Naive thymus-derived CD8-positive, alpha-beta T cell (primary cell): Measurements from ENCODE around the gene CTPS2. TPM values are rescaled to one million over a fixed set of nuclear protein-coding genes. Genes with fewer than 3 reads are reported as not detected.
"Not testable (repeated sequence)": the region's sequence is repeated elsewhere in the genome, so short reads cannot be mapped to it uniquely, and the experiment has no call there.

Experiments used
- ATAC-seq, 2 donors: fragments of 150-1000 bp; cut with Tn5 transposase in 1 of 2; sonication (Bioruptor Pico), chemical (Tn5 transposase) in 1 of 2; 1 replicate in 1 of 2; 2 replicates in 1 of 2; pipeline ENCODE4 v1.10.0; 2021; ENCODE audit warnings: mild to moderate bottlenecking in 2 of 2, moderate library complexity in 2 of 2
- POLR2A ChIA-PET: fragments of 350-600 bp; sonication (Branson Sonifier 250); formaldehyde crosslinking; loops from one replicate; lab custom pipeline; 2021; ENCODE audit warnings: antibody characterized with exemption; lab: Charles Lee
- DNase-seq, 10 donors: peaks; one replicate each; pipeline versions ENCODE4 v3.0.0 to v3.0.0-alpha.2; 2020 to 2022
- H3K27ac Mint-ChIP-seq, 10 donors: one replicate each; pipeline ENCODE4 v1.8.0; 2020 to 2022; ENCODE audit warnings: mild to moderate bottlenecking in 10 of 10, mixed read lengths in 10 of 10, moderate library complexity in 4 of 10, inconsistent platforms in 1 of 10
- H3K27me3 Mint-ChIP-seq, 5 donors: one replicate each; pipeline ENCODE4 v1.8.0; 2021 to 2022; ENCODE audit warnings: mixed read lengths in 5 of 5
- H3K36me3 Mint-ChIP-seq, 3 donors: one replicate each; pipeline ENCODE4 v1.8.0; 2020 to 2022; ENCODE audit warnings: mixed read lengths in 3 of 3, mild to moderate bottlenecking in 2 of 3, inconsistent platforms in 1 of 3
- H3K4me1 Mint-ChIP-seq, 4 donors: one replicate each; pipeline ENCODE4 v1.8.0; 2021 to 2022; ENCODE audit warnings: mixed read lengths in 4 of 4
- H3K4me3 Mint-ChIP-seq, 10 donors: one replicate each; pipeline ENCODE4 v1.8.0; 2020 to 2022; ENCODE audit warnings: mild to moderate bottlenecking in 10 of 10, mixed read lengths in 10 of 10, moderate library complexity in 6 of 10, inconsistent platforms in 1 of 10
- H3K9me3 Mint-ChIP-seq, 9 donors: one replicate each; pipeline ENCODE4 v1.8.0; 2020 to 2022; ENCODE audit warnings: mixed read lengths in 9 of 9, mild to moderate bottlenecking in 3 of 9, inconsistent platforms in 1 of 9, moderate library complexity in 1 of 9
- polyA plus RNA-seq, 3 donors: library from polyadenylated mRNA; unstranded; fragments of 300-500 nt; fragmentation: Illumina TruSeq; gene quantifications; one replicate each; pipeline ENCODE4 v1.2.3, GENCODE V29; 2021
- total RNA-seq, 8 experiments: library from RNA in 2 of 8; stranded (reverse) in 2 of 8; gene quantifications; one replicate each; pipeline ENCODE4 v1.2.3 and lab custom pipeline; 2021 to 2026

Gene CTPS2
- total and polyA plus RNA-seq, 5 experiments from 2014 or later = 4.3 to 8.2 (median 5.0) TPM

DNA sequence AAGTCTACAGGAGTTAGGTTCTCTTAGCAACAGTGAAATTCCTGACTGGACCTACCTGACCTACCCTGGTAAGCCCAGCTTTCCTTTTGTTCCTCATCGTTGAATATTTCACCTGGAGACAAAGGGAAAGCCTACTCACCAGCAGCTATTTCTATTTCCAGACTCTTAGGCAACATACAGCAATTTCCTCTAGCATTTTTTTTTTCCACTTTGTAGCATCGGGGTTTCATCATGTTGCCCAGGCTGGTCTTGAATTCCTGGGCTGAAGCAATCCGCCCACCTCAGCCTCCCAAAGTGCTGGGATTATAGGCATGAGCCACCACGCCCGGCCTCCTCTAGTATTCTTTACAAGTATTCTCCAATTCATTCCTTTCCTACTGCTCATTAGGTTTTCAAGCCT, 69.3 kb downstream of the CTPS2 start:
- peaks cover 0 to 10% (median 3%) of the 10 kb centered on the region in 4 donors for H3K4me1 Mint-ChIP-seq
- POLR2A ChIA-PET = no interaction called here
- ATAC-seq = no peak
- no peak for DNase-seq
- no peaks in the 10 kb centered on the region for H3K27me3 Mint-ChIP-seq
- peaks cover 1 to 30% (median 4%) of the 10 kb centered on the region in 3 donors for H3K36me3 Mint-ChIP-seq
- H3K4me3 Mint-ChIP-seq = no peak overlapping the region
- no peaks in the 10 kb centered on the region for H3K9me3 Mint-ChIP-seq
- peak overlapping the region in 1 of 10 donors; percentile 47 for H3K27ac Mint-ChIP-seq

DNA sequence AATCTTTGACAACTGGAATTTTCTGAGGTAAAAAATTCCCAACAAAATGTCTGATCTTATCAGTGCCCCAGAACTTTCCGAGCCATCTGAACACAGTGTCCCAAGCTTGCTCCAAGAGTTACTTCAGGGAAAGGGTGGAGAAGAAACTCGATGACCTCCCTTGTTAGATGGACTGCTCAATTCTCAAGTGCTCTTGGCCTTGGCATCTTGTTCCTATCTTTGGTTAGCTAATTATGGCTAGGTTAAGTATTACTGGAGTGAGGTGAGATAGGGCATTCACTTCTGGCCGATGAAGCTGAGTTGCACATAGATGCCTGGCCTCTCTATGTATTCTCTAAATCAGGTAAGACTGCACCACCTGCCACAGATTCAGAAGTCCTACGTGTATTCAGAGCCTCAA, 71.6 kb downstream of the CTPS2 start:
- H3K9me3 Mint-ChIP-seq = no peaks in the 10 kb centered on the region
- peaks cover 4 to 37% (median 6%) of the 10 kb centered on the region in 3 donors for H3K36me3 Mint-ChIP-seq
- no peaks in the 10 kb centered on the region for H3K27me3 Mint-ChIP-seq
- ATAC-seq (no peak), DNase-seq (no peak)
- H3K27ac Mint-ChIP-seq = peak overlapping the region in 1 of 10 donors; percentile 54
- no peak overlapping the region for H3K4me3 Mint-ChIP-seq
- H3K4me1 Mint-ChIP-seq = peaks cover 0 to 9% (median 3%) of the 10 kb centered on the region in 4 donors
- POLR2A ChIA-PET = no interaction called here

DNA sequence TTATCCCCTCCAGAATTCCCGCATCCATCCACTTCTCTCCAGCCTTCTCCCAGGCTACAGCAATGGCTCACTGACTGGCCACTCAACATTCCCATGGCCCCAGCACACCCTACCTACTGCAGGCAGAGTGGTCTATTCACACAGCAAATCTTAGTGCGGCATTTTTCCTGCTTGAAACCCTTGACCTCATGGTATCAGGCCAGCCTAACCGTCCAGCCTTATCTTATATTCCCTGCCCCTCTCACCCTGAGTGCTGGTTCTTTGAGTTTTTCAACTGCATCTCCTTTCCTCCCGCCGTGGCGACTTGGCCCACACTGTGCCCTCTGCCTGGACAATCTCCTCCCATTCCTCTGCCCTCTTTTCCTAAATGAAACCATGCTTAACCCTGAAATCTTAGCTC, 72.5 kb downstream of the CTPS2 start:
- ATAC-seq = no peak
- peak overlapping the region in 3 of 10 donors; percentile 2 to 62 (median 54) for H3K27ac Mint-ChIP-seq

DNA sequence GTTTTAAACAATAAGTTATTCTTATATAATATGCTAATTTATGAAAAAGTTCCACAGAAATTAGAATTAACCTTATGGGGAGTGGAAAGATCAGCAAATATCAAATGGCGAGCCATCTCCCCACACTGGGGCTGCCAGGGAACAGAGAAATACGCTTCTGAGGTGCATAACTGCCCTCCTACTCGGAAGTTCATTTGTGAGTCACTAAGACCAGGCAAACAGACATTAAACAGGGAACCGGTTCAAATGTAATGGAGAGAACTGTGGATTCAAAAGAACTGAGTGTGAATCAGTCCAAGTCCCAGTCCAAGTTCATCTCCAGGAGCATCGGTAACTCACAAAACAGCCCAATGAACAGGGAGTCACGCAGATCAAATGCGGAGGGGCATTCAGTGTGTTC, 73.9 kb downstream of the CTPS2 start:
- Mint-ChIP-seq H3K9me3 (no peaks in the 10 kb centered on the region), H3K27me3 (no peaks in the 10 kb centered on the region), H3K27ac (no peak overlapping the region), H3K4me1 (peaks cover 0 to 6% (median 2%) of the 10 kb centered on the region in 4 donors), H3K36me3 (peaks cover 4 to 38% (median 6%) of the 10 kb centered on the region in 3 donors), H3K4me3 (no peak overlapping the region)
- no peak for ATAC-seq
- POLR2A ChIA-PET = no interaction called here
- DNase-seq = no peak

More for the DNA sequence above, 72.5 kb downstream of the CTPS2 start:
- Mint-ChIP-seq H3K36me3 (peaks cover 4 to 40% (median 6%) of the 10 kb centered on the region in 3 donors), H3K4me1 (peaks cover 0 to 9% (median 3%) of the 10 kb centered on the region in 4 donors), H3K9me3 (no peaks in the 10 kb centered on the region), H3K27me3 (no peaks in the 10 kb centered on the region), H3K4me3 (no peak overlapping the region)
- no peak for DNase-seq
- POLR2A ChIA-PET = no interaction called here

- H3K4me1 Mint-ChIP-seq = peaks cover 0 to 2% (median 1%) of the 10 kb centered on the region in 4 donors
- POLR2A ChIA-PET = no interaction called here
- H3K9me3 Mint-ChIP-seq = peaks cover 0 to 1% (median 0%) of the 10 kb centered on the region in 9 donors
- H3K27me3 Mint-ChIP-seq = no peaks in the 10 kb centered on the region
- no peak for DNase-seq
- ATAC-seq = no peak
- H3K27ac Mint-ChIP-seq = no peak overlapping the region
- H3K4me3 Mint-ChIP-seq = no peak overlapping the region
- peaks cover 4 to 32% (median 6%) of the 10 kb centered on the region in 3 donors for H3K36me3 Mint-ChIP-seq
Measured at GRCh38 chrX:16635596-16635995, 76.9 kb downstream of the CTPS2 start.

- DNase-seq = no peak
- no peak overlapping the region for H3K27ac Mint-ChIP-seq
Measured at GRCh38 chrX:16635040-16635439, 77.4 kb downstream of the CTPS2 start.

DNA sequence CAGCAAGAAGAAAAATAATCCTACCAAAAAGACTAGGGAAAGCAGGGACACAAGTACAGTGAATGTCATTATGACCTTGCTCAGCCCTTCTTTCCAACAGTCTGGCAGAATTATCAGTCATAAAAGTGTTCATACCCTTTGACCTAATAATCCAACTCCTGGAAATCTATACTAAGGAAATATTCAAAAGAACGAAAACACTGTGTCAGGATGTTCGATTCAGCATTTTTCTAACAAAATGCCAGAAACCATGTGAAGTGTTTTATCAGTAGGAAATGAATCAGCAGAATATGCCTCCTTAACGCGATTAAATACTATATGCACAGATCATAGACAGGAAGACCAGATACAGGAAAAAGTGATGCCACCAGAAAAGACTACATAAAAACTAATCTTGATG, 78.7 kb downstream of the CTPS2 start:
- Mint-ChIP-seq H3K36me3 (peaks cover 3 to 23% (median 6%) of the 10 kb centered on the region in 3 donors), H3K27ac (no peak overlapping the region), H3K4me3 (no peak overlapping the region), H3K4me1 (peaks cover 0 to 2% (median under 1%) of the 10 kb centered on the region in 4 donors), H3K9me3 (peaks cover 0 to 1% (median 0%) of the 10 kb centered on the region in 9 donors), H3K27me3 (no peaks in the 10 kb centered on the region)
- ATAC-seq (no peak), DNase-seq (no peak)
- POLR2A ChIA-PET = no interaction called here

More at GRCh38 chrX:16635040-16635439, 77.4 kb downstream of the CTPS2 start:
- POLR2A ChIA-PET = no interaction called here
- H3K4me3 Mint-ChIP-seq = no peak overlapping the region
- H3K4me1 Mint-ChIP-seq = peaks cover 0 to 2% (median under 1%) of the 10 kb centered on the region in 4 donors
- no peaks in the 10 kb centered on the region for H3K27me3 Mint-ChIP-seq
- H3K9me3 Mint-ChIP-seq = peaks cover 0 to 1% (median 0%) of the 10 kb centered on the region in 9 donors
- no peak for ATAC-seq
- H3K36me3 Mint-ChIP-seq = peaks cover 4 to 31% (median 6%) of the 10 kb centered on the region in 3 donors

DNA sequence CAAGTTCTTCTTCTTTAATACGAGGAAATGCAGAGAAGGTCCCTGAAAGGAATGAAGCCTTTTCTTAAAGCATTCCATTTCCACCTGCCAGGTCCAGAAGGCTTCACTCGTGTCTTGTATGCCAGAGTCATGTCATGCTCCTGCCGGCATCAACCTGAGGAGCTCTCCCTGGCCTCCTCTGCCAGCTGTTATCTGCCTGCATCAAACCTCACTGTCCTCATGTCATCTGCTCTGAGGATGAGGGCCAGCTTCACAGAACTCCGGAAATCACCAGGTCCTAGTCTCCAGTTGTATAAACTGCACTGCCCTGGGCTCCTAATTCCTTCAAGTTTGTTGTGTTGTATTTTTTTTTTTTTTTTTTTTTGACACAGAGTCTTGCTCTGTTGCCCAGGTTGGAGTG, 82.6 kb downstream of the CTPS2 start:
- H3K27me3 Mint-ChIP-seq = no peaks in the 10 kb centered on the region
- DNase-seq (no peak), ATAC-seq (no peak)
- H3K4me1 Mint-ChIP-seq = peaks cover 0 to 4% (median 1%) of the 10 kb centered on the region in 4 donors
- no peak overlapping the region for H3K4me3 Mint-ChIP-seq
- H3K27ac Mint-ChIP-seq = peak overlapping the region in 1 of 10 donors; percentile 23
- peaks cover 0 to 1% (median 0%) of the 10 kb centered on the region in 9 donors for H3K9me3 Mint-ChIP-seq
- POLR2A ChIA-PET = no interaction called here
- H3K36me3 Mint-ChIP-seq = peaks cover 0 to 10% (median 2%) of the 10 kb centered on the region in 3 donors

DNA sequence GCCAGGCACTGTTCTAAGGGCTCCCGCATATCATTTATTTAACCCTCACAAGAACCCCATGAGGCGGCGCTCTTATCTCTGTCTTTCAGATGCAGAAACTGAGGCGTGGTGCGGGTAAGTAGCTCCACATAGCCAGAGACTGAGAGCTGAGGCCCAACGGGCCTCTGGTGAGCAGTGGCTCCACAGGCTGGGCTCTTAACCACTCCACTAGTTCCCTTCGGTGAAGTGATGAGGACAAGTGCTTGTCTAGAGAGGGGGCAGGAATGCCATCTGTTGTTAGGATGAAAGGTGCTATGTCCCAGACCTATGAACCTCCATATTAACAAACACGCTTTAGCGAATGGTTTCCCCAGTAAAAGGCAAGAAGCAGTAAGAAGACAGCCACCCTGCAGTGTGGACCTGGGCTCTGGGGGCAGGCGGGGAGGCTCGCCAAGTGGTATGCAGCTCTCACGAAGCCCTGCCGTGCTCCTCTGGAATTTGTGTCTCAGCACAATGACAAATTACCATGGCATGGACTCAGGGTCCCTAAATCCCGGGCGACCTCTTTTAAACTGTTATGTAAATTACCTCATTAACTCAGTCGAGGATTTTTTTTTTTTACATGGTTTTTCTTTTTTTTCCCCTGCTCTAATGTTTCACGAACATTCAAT, 83.4 kb downstream of the CTPS2 start:
- Mint-ChIP-seq H3K4me1 (peaks cover 0 to 4% (median 1%) of the 10 kb centered on the region in 4 donors), H3K27ac (no peak overlapping the region), H3K27me3 (no peaks in the 10 kb centered on the region), H3K4me3 (no peak overlapping the region), H3K36me3 (peaks cover 0 to 10% (median 2%) of the 10 kb centered on the region in 3 donors), H3K9me3 (peaks cover 0 to 1% (median 0%) of the 10 kb centered on the region in 9 donors)
- no peak for ATAC-seq
- no peak for DNase-seq
- POLR2A ChIA-PET = no interaction called here

- POLR2A ChIA-PET, H3K27ac Mint-ChIP-seq, H3K4me3 Mint-ChIP-seq, H3K27me3 Mint-ChIP-seq, ATAC-seq, H3K4me1 Mint-ChIP-seq, DNase-seq, H3K9me3 Mint-ChIP-seq: not testable (repeated sequence)
- peaks cover 0 to 11% (median 2%) of the 10 kb centered on the region in 3 donors for H3K36me3 Mint-ChIP-seq
Measured at GRCh38 chrX:16628511-16628910, 84.0 kb downstream of the CTPS2 start.

GRCh38 chrX:16619024-16619423, 93.4 kb downstream of the CTPS2 start:
- H3K9me3 Mint-ChIP-seq = peaks cover 0 to 4% (median 0%) of the 10 kb centered on the region in 9 donors
- H3K4me1 Mint-ChIP-seq = no peaks in the 10 kb centered on the region
- POLR2A ChIA-PET = no interaction called here
- no peaks in the 10 kb centered on the region for H3K27me3 Mint-ChIP-seq
- no peak overlapping the region for H3K27ac Mint-ChIP-seq
- H3K36me3 Mint-ChIP-seq = peaks cover 9 to 28% (median 14%) of the 10 kb centered on the region in 3 donors
- ATAC-seq (no peak), DNase-seq (no peak)
- no peak overlapping the region for H3K4me3 Mint-ChIP-seq

DNA sequence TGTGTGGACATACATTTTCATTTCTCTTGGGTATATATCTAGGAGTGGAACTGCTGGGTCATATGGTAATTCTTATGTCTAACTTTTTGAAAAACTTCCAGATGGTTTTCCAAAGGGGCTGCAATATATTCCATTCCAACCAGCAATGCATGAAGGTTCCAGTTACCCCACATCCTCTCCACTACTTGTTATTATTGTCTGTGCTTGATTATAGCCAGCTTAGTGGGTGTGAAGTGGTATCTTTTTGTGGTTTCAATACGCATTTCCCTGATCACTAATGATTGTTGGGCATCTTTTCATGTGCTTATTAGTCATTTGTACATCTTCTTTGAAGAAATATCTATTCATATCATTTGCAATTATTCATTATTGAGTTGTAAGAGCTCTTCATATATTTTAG, 94.0 kb downstream of the CTPS2 start:
- Mint-ChIP-seq H3K27ac (no peak overlapping the region), H3K4me3 (no peak overlapping the region), H3K9me3 (peaks cover 0 to 4% (median 0%) of the 10 kb centered on the region in 9 donors), H3K27me3 (no peaks in the 10 kb centered on the region), H3K4me1 (no peaks in the 10 kb centered on the region), H3K36me3 (peaks cover 10 to 31% (median 17%) of the 10 kb centered on the region in 3 donors)
- DNase-seq = no peak
- POLR2A ChIA-PET = no interaction called here
- no peak for ATAC-seq

DNA sequence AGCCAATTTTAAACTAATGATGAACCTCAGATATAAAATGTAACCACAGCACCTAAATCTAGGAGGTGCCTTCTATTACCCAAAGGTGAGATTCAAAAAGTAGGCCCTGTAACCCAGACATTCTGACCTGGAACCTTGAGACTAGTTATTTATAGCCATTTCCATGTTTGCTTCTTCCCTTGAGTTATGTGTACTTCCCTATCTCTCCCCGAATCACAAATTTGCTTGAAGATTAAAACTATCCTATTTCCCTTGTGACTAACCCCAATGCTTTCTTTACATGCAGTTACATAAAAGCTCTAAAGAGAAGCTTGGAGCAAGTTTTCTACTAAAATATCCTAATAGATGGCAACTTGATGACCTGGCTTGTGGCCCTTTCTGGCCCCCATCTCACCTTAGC, 95.1 kb downstream of the CTPS2 start:
- ATAC-seq = no peak
- Mint-ChIP-seq H3K4me1 (peaks cover 0 to 3% (median 0%) of the 10 kb centered on the region in 4 donors), H3K27me3 (no peaks in the 10 kb centered on the region), H3K27ac (no peak overlapping the region), H3K4me3 (no peak overlapping the region), H3K9me3 (peaks cover 0 to 4% (median 0%) of the 10 kb centered on the region in 9 donors), H3K36me3 (peaks cover 15 to 35% (median 20%) of the 10 kb centered on the region in 3 donors)
- POLR2A ChIA-PET = interaction anchor here (1.0 kb wide), 1 partner anchor 10 kb away, joined by 3 read pairs; no protein-coding TSS in a partner anchor
- DNase-seq = no peak
